Measurements from ENCODE around the gene CTNNBL1.

The CTNNBL1 gene

DNA sequence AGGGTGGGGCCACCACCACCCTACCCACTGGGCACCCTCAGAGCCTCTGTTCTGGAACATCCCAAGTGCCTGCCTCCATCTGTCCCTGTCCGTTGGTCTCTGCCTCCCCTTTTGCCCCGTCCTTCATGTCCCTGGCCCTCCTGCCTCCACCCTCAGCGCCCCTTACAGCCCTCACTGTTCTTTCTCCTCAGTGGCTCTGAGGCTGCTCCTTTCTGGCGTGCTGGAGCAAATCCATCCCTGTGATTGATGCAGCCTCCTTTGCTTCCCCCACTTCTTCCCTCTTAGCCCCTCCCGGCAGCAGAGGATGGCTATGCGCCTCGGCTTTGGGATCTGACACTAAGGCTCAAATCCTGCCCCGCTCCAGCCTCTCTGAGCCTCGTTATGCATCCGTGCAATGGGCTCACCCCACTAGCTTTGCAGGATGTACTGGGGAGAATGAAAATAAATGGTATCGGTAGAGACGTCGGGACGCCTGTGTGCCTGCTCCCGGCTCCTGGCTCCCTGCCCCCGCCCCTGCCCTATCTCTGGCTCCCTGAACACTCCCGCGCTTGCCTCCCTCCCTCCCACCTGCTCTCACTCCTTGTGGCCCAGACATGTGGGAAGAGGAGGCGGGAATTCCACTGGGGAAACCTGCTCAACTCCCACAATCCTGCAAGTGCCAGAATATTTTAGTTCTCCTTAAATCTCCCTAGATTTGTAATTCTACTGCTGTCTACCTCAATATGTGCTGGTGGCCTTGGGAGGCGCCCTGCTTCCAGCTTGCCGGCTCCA is 222.2 kb downstream of the CTNNBL1 start:
- no peak for DNase-seq (ENCODE audit: low read depth)

GRCh38 chr20:37917461-37917860 is 223.6 kb downstream of the CTNNBL1 start:
- DNase-seq (ENCODE audit: low read depth) = no peak

DNA sequence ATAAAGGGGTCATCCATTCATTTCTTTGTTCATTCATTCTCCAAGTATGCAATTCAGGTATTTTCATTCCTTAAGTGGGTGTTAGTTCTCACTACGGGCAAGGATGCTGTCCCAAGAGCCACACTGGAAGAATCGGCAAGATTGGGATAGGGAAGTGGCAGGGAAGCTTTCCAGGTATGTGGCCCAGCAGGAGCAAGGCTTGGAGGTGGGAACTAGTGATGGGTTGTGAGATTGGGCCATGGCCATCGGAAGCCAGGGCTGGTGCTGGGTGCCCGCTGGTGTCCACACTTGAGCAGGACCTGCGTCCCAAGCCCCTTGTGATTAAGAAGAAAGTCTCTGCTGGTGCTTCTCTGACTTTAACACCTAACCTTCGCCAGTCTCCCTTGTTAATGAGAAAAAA is 224.2 kb downstream of the CTNNBL1 start:
- no peak for DNase-seq (ENCODE audit: low read depth)

DNA sequence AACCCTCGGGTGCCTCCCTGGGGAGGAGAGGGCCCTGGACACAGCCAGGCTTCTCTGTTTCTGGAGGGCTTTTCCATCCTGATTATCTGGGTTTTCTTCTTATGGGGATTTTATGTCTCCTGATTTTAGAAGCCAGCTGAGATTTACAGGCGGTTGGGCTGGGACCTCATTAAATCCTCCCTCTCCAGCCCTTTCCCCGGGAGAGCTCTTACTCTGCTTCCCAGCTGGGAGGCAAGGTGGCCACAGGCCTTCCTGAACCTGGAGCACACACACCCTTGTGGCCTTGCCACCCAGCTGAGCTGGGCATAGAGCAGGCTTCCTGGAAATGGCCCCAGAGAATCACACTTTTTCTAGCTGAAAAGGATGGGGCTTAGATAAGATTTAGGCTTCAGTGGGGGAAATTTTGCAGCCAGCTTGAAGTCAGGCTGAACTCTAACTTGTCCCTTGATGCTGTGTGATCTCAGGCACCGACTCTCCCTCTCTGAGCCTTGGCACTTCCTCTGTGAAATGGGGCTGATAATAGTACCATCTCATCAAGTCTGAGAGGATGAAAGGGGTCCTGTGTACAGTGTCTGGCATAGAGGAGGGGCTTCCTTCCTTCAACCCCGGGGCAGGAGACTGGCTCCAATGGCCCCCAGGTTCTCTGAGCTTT is 225.7 kb downstream of the CTNNBL1 start:
- no peak for DNase-seq (ENCODE audit: low read depth)

GRCh38 chr20:37920270-37920669 is 226.4 kb downstream of the CTNNBL1 start:
- DNase-seq (ENCODE audit: low read depth) = no peak

DNA sequence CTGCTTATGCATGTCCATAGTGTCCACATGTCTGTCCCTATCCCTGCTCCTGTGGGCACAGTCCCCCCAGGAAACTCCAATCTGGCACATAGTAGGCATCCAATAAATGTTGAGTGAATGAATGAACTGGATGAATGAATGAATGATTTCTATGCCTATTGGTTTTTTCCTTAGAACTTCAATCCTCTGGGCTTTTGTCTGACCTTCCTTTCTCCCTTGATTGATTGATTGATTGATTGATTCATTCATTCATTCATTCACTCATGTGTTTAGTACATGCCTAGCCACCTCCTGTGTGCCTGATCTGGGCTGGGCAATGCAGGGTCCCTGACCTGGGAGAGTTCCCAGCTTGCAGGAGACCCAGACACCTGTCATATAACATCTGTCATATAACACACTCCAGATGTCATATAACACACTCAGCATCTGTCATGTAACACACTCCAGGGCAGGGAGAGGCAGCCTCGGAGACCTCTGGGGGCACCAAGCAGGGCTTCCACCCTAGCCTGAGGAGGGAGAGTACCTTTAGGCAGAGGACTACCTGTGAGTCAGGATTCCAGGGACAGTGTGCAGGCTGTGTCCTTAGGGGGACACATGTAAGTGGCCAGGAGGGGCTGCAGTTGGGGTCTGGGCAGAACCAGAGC is 227.0 kb downstream of the CTNNBL1 start:
- DNase-seq (ENCODE audit: low read depth) = no peak

- no peak for DNase-seq (ENCODE audit: low read depth)
Observed at GRCh38 chr20:37921341-37921929, 227.6 kb downstream of the CTNNBL1 start.

Data from HS-27A (cell line).